Measurements from ENCODE around the gene RAP1GAP.

DNA sequence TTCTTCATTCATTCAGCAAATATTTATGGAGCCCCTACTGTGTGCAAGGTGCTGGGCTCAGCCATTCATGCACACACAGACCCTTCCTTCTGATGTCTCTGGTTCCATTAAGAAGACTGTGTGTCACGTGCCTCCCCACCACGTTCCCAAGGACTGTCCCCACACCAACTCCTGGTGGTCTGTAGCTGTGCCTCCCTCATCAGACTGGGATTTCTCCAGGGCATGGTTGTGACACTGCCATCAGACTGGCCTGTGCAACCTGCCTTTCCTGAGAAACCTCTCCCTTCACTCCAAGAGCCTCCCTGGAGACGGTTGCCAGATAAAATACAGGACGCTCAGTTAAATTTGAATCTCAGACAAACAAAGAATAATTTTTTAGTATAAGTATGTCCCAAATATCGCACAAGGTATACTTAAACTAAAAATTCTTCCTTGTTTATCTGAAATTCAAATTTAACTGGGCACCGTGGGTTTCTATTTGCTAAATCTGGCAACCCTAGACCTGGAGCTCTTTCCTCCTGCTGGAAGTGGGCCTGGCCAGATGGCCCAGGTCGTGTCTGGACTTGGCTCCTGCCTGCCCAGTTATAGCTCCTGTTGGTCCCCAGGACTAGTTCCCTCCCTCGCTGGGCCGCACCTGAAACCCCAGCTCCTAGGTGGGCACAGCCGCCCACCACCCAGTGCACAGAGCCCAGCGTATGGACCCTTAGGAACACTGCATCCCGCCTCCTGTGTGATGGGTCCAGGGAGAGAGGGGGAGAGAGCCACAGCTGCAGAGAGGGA is 76.9 kb downstream of the RAP1GAP start:
- TF ChIP-seq, protein P1, sequence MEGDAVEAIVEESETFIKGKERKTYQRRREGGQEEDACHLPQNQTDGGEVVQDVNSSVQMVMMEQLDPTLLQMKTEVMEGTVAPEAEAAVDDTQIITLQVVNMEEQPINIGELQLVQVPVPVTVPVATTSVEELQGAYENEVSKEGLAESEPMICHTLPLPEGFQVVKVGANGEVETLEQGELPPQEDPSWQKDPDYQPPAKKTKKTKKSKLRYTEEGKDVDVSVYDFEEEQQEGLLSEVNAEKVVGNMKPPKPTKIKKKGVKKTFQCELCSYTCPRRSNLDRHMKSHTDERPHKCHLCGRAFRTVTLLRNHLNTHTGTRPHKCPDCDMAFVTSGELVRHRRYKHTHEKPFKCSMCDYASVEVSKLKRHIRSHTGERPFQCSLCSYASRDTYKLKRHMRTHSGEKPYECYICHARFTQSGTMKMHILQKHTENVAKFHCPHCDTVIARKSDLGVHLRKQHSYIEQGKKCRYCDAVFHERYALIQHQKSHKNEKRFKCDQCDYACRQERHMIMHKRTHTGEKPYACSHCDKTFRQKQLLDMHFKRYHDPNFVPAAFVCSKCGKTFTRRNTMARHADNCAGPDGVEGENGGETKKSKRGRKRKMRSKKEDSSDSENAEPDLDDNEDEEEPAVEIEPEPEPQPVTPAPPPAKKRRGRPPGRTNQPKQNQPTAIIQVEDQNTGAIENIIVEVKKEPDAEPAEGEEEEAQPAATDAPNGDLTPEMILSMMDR (IDR thresholded peaks at IDR 0.05) = no peak
- TF ChIP-seq POLR2AphosphoS5 (IDR thresholded peaks at IDR 0.05; ENCODE audit: insufficient read depth in 1 of 2, low read depth in 1 of 2) = no peak
- TF ChIP-seq POLR2A (IDR thresholded peaks at IDR 0.05) = no peak

Measured in vagina (tissue), 2 donors.